H9 (cell line): ENCODE data around the gene MED9. TPM values are rescaled to one million over a fixed set of nuclear protein-coding genes. Genes with fewer than 3 reads are reported as not detected.

Source experiments
- DNase-seq: peaks from one replicate; pipeline ENCODE4 v3.0.0-alpha.2; 2017
- H2AFZ ChIP-seq: one replicate; pipeline ENCODE4 v1.6.1; 2013; ENCODE audit warnings: mild to moderate bottlenecking, low read length, control low read depth, moderate library complexity
- H2AK5ac ChIP-seq: 2 replicates; pipeline ENCODE4 v1.6.1; 2013; ENCODE audit warnings: low read length, control low read depth, mixed read lengths; ENCODE audit not compliant: insufficient read length
- H2BK120ac ChIP-seq: one replicate; pipeline ENCODE4 v1.6.1; 2013; ENCODE audit warnings: low read depth, mild to moderate bottlenecking, low read length, control low read depth, inconsistent platforms; ENCODE audit not compliant: poor library complexity, severe bottlenecking
- H2BK12ac ChIP-seq: 2 replicates; pipeline ENCODE4 v1.6.1; 2013; ENCODE audit warnings: low read length, control low read depth, mixed read lengths, low read depth; ENCODE audit not compliant: insufficient read length
- H2BK15ac ChIP-seq: 2 replicates; pipeline ENCODE4 v1.6.1; 2013; ENCODE audit warnings: low read depth, low read length, control low read depth
- H2BK20ac ChIP-seq: one replicate; pipeline ENCODE4 v1.6.1; 2013; ENCODE audit warnings: low read depth, mild to moderate bottlenecking, low read length, control low read depth, inconsistent platforms; ENCODE audit not compliant: poor library complexity, severe bottlenecking
- H2BK5ac ChIP-seq: 2 replicates; pipeline ENCODE4 v1.6.1; 2013; ENCODE audit warnings: low read length, control low read depth, mixed read lengths; ENCODE audit not compliant: insufficient read length
- H3K14ac ChIP-seq: 2 replicates; pipeline ENCODE4 v1.6.1; 2013; ENCODE audit warnings: low read length, control low read depth; ENCODE audit not compliant: insufficient read depth
- H3K18ac ChIP-seq: 2 replicates; pipeline ENCODE4 v1.6.1; 2013; ENCODE audit warnings: low read depth, mild to moderate bottlenecking, mixed read lengths, low read length, control low read depth; ENCODE audit not compliant: insufficient read length
- H3K23ac ChIP-seq: 2 replicates; pipeline ENCODE4 v1.6.1; 2013; ENCODE audit warnings: low read length, control low read depth, mixed read lengths, low read depth; ENCODE audit not compliant: insufficient read length
- H3K23me2 ChIP-seq: 2 replicates; pipeline ENCODE4 v1.6.1; 2013; ENCODE audit warnings: low read depth, mild to moderate bottlenecking, mixed read lengths, low read length, control low read depth; ENCODE audit not compliant: insufficient read length, poor library complexity, severe bottlenecking
- H3K27ac ChIP-seq: 2 replicates; pipeline ENCODE4 v1.5.1; 2013; ENCODE audit warnings: low read length, control low read depth, mixed read lengths, low read depth; ENCODE audit not compliant: insufficient read length
- H3K27me3 ChIP-seq: 2 replicates; pipeline ENCODE4 v1.6.1; 2013; ENCODE audit warnings: low read length, control low read depth, inconsistent platforms; ENCODE audit not compliant: insufficient read depth
- H3K4ac ChIP-seq: 2 replicates; pipeline ENCODE4 v1.6.1; 2013; ENCODE audit warnings: low read depth, mild to moderate bottlenecking, control low read depth, inconsistent platforms, low read length, moderate library complexity
- H3K4me1 ChIP-seq: 2 replicates; pipeline ENCODE4 v1.6.1; 2013; ENCODE audit warnings: low read length, control low read depth, inconsistent platforms; ENCODE audit not compliant: insufficient read depth
- H3K4me2 ChIP-seq: 2 replicates; pipeline ENCODE4 v1.6.1; 2013; ENCODE audit warnings: low read length, control low read depth, mixed read lengths; ENCODE audit not compliant: insufficient read length, insufficient read depth
- H3K56ac ChIP-seq: 2 replicates; pipeline ENCODE4 v1.6.1; 2013; ENCODE audit warnings: low read depth, mild to moderate bottlenecking, mixed read lengths, low read length, control low read depth; ENCODE audit not compliant: insufficient read length
- H3K79me1 ChIP-seq: 2 replicates; pipeline ENCODE4 v1.6.1; 2013; ENCODE audit warnings: low read depth, mild to moderate bottlenecking, moderate library complexity, low read length, control low read depth, inconsistent platforms; ENCODE audit not compliant: insufficient read depth, poor library complexity, severe bottlenecking
- H3K79me2 ChIP-seq: 2 replicates; pipeline ENCODE4 v1.6.1; 2013; ENCODE audit warnings: low read length, control low read depth, inconsistent platforms; ENCODE audit not compliant: insufficient read depth
- H3K9ac ChIP-seq: 2 replicates; pipeline ENCODE4 v1.6.1; 2013; ENCODE audit warnings: low read length, control low read depth, mixed read lengths; ENCODE audit not compliant: insufficient read length; ENCODE audit errors: extremely low read depth
- H3K9me3 ChIP-seq: one replicate; pipeline ENCODE4 v1.6.1; 2013; ENCODE audit warnings: low read depth, low read length, inconsistent platforms; ENCODE audit not compliant: control insufficient read depth
- H3T11ph ChIP-seq: one replicate; pipeline ENCODE4 v1.6.1; 2013; ENCODE audit warnings: mild to moderate bottlenecking, low read length, control low read depth, inconsistent platforms
- H4K20me1 ChIP-seq: one replicate; pipeline ENCODE4 v1.6.1; 2013; ENCODE audit not compliant: control insufficient read depth, insufficient read length, insufficient read depth
- H4K5ac ChIP-seq: 2 replicates; pipeline ENCODE4 v1.6.1; 2013; ENCODE audit warnings: low read depth, mild to moderate bottlenecking, mixed read lengths, low read length, control low read depth; ENCODE audit not compliant: insufficient read length
- H4K8ac ChIP-seq: replicated peaks from 2 replicates; pipeline ENCODE4 v1.6.1; 2013; ENCODE audit warnings: low read length, control low read depth, mixed read lengths, low read depth; ENCODE audit not compliant: insufficient read length
- H4K91ac ChIP-seq: 2 replicates; pipeline ENCODE4 v1.6.1; 2013; ENCODE audit warnings: low read depth, mild to moderate bottlenecking, moderate library complexity, mixed read lengths, low read length, control low read depth; ENCODE audit not compliant: insufficient read length
- H3K27ac Mint-ChIP-seq, 3 experiments: 2 replicates in 2 of 3; 3 replicates in 1 of 3; pipeline ENCODE4 v1.8.0; 2020 to 2021; ENCODE audit warnings: mixed read lengths in 3 of 3, mild to moderate bottlenecking in 1 of 3, moderate library complexity in 1 of 3
- H3K27me3 Mint-ChIP-seq: 2 replicates; pipeline ENCODE4 v1.8.0; 2021; ENCODE audit warnings: low read depth, mild to moderate bottlenecking, moderate library complexity, mixed read lengths
- H3K36me3 Mint-ChIP-seq, 3 experiments: 2 replicates in 2 of 3; 3 replicates in 1 of 3; pipeline ENCODE4 v1.8.0; 2020 to 2021; ENCODE audit warnings: low read depth in 3 of 3, mixed read lengths in 3 of 3; ENCODE audit not compliant: insufficient read depth in 1 of 3
- H3K4me1 Mint-ChIP-seq, 2 experiments: 2 replicates each; pipeline ENCODE4 v1.8.0; 2020; ENCODE audit warnings: mixed read lengths in 2 of 2
- H3K4me3 Mint-ChIP-seq, 2 experiments: 2 replicates in 1 of 2; 3 replicates in 1 of 2; pipeline ENCODE4 v1.8.0; 2020 to 2021; ENCODE audit warnings: mild to moderate bottlenecking in 2 of 2, mixed read lengths in 2 of 2, moderate library complexity in 1 of 2
- H3K9me3 Mint-ChIP-seq, 2 experiments: 2 replicates in 1 of 2; 3 replicates in 1 of 2; pipeline ENCODE4 v1.8.0; 2020; ENCODE audit warnings: mild to moderate bottlenecking in 2 of 2, mixed read lengths in 2 of 2, moderate library complexity in 1 of 2
- WGBS: extraction: QIAGEN DNeasy Blood & Tissue Kit; methylation state at CpG from one replicate; pipeline ENCODE4 v1.1.7; 2013; ENCODE audit warnings: missing lambda C conversion rate, low lambda C conversion rate, mixed read lengths; ENCODE audit not compliant: insufficient read length; ENCODE audit errors: extremely low coverage; 5-methylcytosine and 5-hydroxymethylcytosine counted together
- total RNA-seq: library from RNA; stranded (reverse); gene quantifications from 2 replicates; pipeline ENCODE4 v1.2.1, GENCODE V29; 2021
- TF ChIP-seq, protein P1 (sequence below): fragments of 200-600 bp; sonication (generic); conservative IDR thresholded peaks from 3 replicates; pipeline ENCODE4 v1.8.0; 2021; ENCODE audit warnings: antibody characterized with exemption, mild to moderate bottlenecking

MED9 gene
- total RNA-seq, 1 experiment from 2014 or later: 20.0 TPM

DNA sequence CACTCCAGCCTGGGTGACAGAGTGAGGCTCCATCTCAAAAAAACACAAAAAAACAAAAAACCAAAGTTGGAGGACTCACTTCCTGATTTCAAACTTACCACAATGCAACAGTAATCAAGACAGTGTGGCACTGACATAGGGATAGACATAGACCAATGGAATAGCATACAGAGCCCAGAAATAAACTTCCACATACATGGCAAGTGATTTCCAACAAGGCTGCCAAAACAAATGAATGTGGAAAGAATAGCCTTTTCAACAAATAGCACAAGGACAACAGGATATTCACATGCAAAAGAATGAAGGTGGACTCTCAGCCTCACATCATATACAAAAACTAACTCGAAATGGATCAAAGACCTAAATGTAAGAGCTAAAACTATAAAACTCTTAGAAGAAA is 56.2 kb downstream of the MED9 start:
- Histone ChIP-seq H3K4me2 (no peak overlapping the region), H3K23me2 (no peaks in the 10 kb centered on the region), H2BK12ac (no peak overlapping the region), H3T11ph (no peak overlapping the region), H2BK20ac (no peak overlapping the region), H3K27ac (no peak overlapping the region), H2BK5ac (no peak overlapping the region), H3K4ac (no peak overlapping the region), H4K5ac (no peak overlapping the region), H3K79me1 (no peaks in the 10 kb centered on the region), H3K9ac (no peak overlapping the region), H3K18ac (no peak overlapping the region), H3K56ac (no peak overlapping the region), H3K14ac (no peak overlapping the region), H3K79me2 (no peaks in the 10 kb centered on the region), H2BK15ac (no peak overlapping the region), H2BK120ac (no peak overlapping the region), H2AK5ac (no peak overlapping the region), H3K9me3 (no peaks in the 10 kb centered on the region), H2AFZ (no peak overlapping the region), H4K8ac (no peak overlapping the region), H3K27me3 (no peaks in the 10 kb centered on the region), H4K91ac (no peak overlapping the region), H4K20me1 (no peaks in the 10 kb centered on the region), H3K4me1 (no peaks in the 10 kb centered on the region), H3K23ac (no peak overlapping the region)
- no CpG with 5 or more reads among the region's 1 CpG for WGBS
- DNase-seq: no peak
- no peak overlapping the region; a peak in 1 of 7 replicates for H3K27ac Mint-ChIP-seq
- no peak overlapping the region for H3K4me3 Mint-ChIP-seq
- no peaks in the 10 kb centered on the region for H3K27me3 Mint-ChIP-seq
- no peaks in the 10 kb centered on the region for H3K9me3 Mint-ChIP-seq
- TF ChIP-seq, protein P1, sequence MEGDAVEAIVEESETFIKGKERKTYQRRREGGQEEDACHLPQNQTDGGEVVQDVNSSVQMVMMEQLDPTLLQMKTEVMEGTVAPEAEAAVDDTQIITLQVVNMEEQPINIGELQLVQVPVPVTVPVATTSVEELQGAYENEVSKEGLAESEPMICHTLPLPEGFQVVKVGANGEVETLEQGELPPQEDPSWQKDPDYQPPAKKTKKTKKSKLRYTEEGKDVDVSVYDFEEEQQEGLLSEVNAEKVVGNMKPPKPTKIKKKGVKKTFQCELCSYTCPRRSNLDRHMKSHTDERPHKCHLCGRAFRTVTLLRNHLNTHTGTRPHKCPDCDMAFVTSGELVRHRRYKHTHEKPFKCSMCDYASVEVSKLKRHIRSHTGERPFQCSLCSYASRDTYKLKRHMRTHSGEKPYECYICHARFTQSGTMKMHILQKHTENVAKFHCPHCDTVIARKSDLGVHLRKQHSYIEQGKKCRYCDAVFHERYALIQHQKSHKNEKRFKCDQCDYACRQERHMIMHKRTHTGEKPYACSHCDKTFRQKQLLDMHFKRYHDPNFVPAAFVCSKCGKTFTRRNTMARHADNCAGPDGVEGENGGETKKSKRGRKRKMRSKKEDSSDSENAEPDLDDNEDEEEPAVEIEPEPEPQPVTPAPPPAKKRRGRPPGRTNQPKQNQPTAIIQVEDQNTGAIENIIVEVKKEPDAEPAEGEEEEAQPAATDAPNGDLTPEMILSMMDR: no peak
- H3K4me1 Mint-ChIP-seq: peaks cover 8 to 16% of the 10 kb centered on the region in 2 experiments
- H3K36me3 Mint-ChIP-seq: peaks cover 0 to 3% (median 0%) of the 10 kb centered on the region in 3 experiments; a peak in 1 of 7 replicates
